NCI-H1092 treated with DMSO at 0.1 percent for 48 hours (cell line): Measurements from ENCODE around the gene SPATA21.

Source experiments
- DNase-seq: peaks from one replicate; lab custom pipeline; 2025; lab: John Stamatoyannopoulos, UW

The SPATA21 gene

DNA sequence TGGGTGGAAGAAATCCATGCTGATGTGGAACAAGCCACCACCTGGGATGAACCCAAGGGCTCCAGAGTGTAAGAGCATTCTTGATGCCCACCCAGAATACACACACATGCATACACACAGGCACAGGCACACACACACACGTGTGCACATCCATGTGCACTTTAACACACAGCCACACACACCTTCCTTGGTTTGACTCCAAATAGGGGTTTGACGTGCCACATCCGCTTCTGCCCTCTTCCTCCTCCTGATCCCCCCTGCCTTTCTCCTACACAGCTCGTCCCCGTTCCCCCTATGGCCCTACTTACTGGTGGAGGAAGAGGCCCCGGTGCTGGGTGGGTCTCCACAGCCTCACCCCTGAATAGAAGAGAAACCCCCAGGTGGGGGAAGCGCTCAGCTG is 16.0 kb downstream of the SPATA21 start:
- no peak for DNase-seq

- no peak for DNase-seq
Measured at GRCh38 chr1:16420424-16421118, 16.7 kb downstream of the SPATA21 start.

GRCh38 chr1:16418823-16419425 is 18.3 kb downstream of the SPATA21 start:
- DNase-seq = peak; percentile 7

GRCh38 chr1:16413191-16413590 is 24.0 kb downstream of the SPATA21 start:
- no peak for DNase-seq

GRCh38 chr1:16410803-16411202 is 26.4 kb downstream of the SPATA21 start:
- no peak for DNase-seq

- no peak for DNase-seq
Measured at GRCh38 chr1:16409536-16410152, 27.6 kb downstream of the SPATA21 start.

- DNase-seq = no peak
Measured at GRCh38 chr1:16406868-16407267, 30.4 kb downstream of the SPATA21 start.

DNA sequence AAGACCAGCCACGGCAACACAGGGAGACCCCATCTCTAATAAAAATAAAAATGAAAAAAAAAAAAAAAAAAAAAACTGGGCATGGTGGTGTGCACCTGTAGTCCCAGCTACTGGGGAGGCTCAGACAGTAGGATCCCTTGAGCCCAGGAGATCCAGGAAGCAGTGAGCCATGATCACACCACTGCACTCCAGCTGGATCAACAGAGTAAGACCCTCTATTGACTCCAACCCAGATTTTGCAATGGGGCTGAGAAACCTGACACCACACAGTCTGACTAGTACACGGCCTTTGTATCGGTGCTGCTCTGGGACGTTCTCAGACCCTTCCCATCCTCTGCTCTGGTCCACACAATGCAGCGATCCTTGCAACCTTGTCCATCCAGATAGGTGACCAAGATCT is 31.8 kb downstream of the SPATA21 start:
- DNase-seq = no peak

DNA sequence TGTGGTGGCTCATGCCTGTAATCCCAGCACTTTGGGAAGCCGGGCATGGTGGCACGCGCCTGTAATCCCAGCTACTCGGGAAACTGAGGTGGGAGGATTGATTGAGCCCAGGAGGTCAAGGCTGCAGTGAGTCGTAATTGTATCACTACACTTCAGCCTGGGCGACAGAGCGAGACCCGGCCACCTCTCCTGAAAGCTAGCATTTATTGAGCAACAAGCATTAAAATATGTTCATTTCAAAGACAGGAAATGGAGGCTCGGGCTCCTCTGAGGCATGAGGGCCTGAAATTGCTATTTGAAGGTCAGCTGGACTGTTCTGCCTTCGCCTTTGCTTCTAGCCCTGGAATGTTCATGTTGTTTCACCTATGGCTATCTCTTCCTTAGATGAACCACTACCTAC is 34.5 kb downstream of the SPATA21 start:
- no peak for DNase-seq

DNA sequence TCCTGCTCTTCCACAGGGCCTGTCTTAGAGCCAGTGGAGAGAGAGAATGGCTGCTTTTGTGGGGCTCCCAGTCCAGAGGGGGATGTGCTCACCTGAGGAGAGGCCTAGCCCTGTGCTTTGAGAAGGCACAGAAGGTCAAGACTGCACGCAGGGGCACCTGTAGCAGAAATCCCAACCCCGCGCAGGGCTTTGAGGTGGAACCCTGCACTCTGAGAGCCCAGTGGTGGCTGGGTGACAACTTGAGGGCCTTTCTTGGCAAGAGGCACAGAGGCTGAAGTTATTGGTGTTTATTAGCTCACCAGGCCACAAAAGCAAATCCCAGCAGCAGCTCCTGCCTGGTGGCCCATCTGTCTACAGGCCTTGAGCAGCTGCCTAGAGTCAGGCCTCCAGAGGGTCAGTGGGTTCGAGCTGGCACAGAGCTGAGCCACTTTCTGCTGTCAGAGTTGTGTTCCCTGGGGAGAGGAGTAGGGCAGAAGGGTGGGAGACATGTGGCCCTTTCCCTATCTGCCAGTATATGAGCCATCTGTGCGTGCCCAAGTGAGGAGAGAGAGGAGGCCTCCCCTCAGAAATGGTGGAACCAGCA is 38.8 kb downstream of the SPATA21 start:
- no peak for DNase-seq

GRCh38 chr1:16397120-16397519 is 40.1 kb downstream of the SPATA21 start:
- DNase-seq = no peak

DNA sequence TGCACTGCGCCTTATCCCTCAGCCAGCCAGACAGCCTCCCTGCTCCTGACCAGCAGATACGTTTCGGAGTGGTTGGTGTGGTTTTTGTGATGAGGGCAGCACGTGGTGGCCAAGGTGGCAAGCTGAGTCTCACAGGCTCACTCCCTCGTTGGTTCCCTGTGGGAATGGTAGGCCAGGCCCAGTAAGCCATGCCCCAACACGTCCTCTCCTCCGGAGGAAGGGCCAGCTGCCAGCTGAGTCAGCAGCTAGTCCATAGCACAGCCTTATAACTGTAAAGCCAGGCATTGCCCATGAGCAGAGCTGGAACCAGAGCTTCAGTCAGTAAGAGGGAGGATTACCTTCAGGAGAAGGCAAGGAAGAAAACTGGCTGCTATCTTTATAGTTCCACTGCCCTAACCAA is 40.6 kb downstream of the SPATA21 start:
- no peak for DNase-seq

DNA sequence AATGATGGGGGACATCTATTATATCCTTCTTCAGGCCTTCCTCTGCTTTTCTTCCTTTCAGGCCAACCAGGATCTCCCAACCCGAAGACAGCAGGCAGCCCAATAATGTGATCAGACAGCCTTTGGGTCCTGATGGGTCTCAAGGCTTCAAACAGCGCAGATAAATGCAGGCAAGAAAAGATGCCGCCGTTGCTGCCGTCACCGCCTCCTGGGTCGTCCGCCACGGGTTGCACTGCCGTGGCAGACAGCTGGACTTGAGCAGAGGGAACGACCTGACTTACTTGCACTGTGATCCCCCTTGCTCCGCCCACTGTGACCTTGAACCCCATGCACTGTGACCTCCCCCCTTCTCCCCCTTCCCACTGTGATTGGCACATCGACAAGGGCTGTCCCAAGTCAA is 42.2 kb downstream of the SPATA21 start:
- no peak for DNase-seq

GRCh38 chr1:16393570-16394521 is 43.4 kb downstream of the SPATA21 start:
- no peak for DNase-seq

GRCh38 chr1:16392740-16393569 is 44.3 kb downstream of the SPATA21 start:
- no peak for DNase-seq

DNA sequence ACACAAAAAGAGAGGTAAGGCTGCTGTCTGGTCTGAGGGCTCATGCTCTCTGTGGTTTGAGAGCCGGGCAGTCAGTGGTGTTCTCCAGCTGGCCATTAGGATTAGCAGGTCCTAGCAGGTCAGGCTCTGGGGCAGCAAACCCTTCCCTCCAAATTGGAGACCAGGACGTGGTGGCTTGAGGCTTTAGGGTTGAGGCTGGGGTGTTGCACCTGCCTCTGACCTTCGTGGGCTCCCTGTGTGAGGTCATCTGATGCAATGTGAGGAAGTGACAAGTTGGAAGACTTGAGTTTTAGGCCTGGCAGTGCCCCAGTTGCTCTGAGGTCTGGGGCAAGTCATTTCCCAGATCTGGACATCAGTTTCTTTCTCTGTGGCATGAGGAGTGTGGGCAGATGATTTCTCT is 45.8 kb downstream of the SPATA21 start:
- DNase-seq = no peak

GRCh38 chr1:16387201-16388188 is 49.7 kb downstream of the SPATA21 start:
- DNase-seq = no peak

- no peak for DNase-seq
Measured at GRCh38 chr1:16386454-16387113, 50.6 kb downstream of the SPATA21 start.
